HG03045 (cell line): ENCODE data around the gene FGL2.
"Not testable (repeated sequence)": the region's sequence is repeated elsewhere in the genome, so short reads cannot be mapped to it uniquely, and the experiment has no call there.

Experiments used
- ATAC-seq: cut with Tn5 transposase; IDR thresholded peaks from one replicate; pipeline ENCODE4 v1.9.1; 2021; ENCODE audit warnings: mild to moderate bottlenecking, moderate library complexity; ENCODE audit not compliant: unreplicated experiment

The FGL2 gene, protein sequence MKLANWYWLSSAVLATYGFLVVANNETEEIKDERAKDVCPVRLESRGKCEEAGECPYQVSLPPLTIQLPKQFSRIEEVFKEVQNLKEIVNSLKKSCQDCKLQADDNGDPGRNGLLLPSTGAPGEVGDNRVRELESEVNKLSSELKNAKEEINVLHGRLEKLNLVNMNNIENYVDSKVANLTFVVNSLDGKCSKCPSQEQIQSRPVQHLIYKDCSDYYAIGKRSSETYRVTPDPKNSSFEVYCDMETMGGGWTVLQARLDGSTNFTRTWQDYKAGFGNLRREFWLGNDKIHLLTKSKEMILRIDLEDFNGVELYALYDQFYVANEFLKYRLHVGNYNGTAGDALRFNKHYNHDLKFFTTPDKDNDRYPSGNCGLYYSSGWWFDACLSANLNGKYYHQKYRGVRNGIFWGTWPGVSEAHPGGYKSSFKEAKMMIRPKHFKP

DNA sequence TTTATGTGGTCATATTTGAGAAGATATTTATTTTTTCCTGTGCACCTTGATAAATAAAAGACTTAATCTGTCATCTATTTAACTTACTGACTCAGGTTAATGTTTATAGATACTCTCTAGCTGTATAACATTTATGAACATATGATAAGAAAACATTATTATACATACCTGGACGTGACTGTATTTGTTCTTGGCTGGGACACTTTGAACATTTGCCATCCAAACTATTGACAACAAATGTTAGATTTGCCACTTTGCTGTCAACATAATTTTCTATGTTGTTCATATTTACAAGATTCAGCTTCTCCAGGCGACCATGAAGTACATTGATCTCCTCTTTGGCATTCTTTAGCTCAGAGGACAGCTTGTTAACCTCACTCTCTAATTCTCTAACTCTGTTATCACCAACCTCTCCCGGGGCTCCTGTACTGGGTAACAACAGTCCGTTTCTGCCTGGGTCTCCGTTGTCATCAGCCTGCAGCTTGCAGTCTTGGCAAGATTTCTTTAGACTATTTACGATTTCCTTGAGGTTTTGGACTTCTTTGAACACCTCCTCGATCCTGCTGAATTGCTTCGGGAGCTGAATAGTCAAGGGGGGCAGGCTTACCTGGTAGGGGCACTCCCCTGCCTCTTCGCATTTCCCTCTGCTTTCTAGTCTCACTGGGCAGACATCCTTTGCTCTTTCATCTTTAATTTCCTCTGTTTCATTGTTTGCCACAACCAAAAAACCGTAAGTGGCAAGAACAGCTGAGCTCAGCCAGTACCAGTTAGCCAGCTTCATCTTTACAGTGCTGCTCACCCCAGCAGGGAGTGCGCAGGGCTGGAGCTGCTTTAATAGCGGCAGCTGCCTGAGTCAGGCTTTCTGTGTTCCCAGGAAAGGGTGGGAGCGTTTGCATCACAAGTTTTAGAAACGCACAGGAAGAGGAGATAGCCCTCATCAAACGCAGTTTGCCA is at the start of gene FGL2:
FGL2 (minus strand) TSS at position 807 of the 954 bp plus-strand sequence; CDS start at position 781, 26 bp downstream.
- peak; percentile 33 for ATAC-seq

DNA sequence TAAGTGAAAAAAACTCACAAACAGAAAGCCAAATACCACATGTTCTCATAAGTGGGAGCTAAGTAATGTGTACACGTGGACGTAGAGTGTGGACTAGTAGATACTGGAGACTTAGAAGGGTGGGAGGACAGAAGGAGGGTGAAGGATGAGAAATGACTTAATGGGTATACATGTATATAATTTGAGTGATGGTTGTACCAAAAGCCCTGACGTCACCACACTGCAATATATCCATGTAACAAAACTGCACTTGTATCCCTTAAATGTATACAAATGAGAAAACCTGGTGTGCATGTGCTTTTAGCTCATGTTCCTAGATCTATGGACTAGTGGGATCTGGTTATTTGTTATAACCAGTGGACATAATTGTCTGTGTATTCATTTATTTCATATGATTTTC is 48.5 kb upstream of the FGL2 start:
- no peak for ATAC-seq

DNA sequence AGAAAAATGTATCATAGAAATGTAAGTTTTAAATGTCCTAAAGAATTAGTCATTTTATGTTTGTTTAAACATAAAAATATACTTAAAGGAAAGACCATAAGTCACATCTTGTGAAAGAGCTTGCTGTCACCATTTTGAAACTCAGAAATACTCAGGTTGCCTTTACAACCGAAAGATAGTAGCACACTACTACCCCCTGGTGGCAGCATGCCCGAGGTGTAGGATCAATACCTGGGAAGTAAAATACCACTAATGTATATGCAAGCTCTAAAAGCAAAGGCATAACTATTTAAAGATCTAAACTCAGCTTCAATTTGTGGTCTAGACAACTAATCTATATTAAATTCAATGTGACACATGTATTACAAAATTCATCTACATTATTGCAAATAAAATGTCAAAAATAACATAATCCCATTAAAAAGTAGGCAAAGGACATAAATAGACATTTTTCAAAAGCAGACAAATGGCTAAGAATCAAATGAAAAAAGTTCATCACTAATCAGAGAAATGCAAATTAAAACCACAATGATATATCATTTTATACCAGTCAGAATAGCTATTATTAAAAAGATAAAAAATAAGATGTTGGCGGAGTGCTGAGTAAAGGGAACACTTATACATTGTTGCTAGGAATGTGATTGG is 47.7 kb upstream of the FGL2 start:
- ATAC-seq = peak; percentile 79

DNA sequence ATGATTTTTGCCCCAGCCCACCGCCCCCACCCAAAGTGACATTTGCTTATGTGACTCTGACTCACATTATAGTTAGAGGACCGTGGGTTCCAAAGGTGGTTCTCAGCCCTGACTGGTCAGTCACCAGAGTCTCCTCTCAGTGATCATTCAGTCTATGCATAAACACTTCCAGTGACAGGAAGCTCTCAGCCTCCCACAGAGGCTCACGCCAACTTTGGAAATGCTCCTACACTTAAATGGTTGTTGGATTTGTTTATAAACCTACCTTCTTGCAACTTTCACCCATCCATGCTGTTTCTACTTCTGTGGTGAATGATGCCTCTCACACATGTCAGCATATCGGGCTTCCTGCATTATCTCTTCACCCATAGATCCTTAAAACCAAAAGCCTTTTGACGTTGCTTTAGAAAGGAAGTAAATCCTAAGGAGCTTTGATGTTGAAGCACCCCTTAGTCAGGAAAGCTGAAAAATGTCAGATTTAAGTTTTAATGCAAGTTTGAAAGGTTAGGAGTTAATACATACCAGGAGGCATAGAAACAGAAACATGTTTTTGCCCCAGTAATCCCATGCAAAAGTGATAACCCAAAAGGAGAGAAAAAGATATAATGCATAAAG is 46.5 kb upstream of the FGL2 start:
- ATAC-seq = no peak

DNA sequence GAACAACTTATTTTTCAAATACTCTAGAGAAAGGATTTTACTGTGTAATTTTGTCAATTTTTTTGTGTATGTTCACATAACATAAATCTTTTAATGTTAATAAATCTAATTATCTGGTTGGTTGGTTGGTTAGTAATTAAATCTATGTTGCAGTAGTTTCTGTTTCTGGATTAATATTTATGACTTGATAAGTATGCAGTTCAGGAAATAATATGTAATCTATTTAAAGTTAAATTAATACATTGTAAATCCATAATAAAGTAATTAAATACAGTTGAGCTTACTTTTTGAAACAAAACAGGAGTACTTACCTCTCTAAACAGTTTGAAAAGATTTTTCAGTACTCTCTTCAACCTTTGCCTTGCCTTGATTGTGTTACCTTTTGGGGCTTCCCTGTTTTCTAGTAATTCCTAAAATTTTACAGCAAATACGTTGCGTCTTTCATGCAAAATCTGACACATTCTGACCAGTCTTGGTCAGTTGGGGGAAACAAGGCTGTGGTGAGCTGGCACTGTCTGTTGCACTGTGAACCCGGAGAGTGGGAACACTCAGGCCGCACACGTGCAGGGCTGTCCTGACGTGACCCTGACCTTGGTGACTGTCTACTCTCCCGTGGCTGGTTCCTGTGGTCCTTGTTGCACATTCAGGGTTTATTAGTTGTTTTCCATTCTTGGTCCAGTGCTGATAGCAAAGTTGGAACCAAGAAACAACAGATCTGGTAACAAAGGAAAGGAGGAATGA is 45.6 kb upstream of the FGL2 start:
- no peak for ATAC-seq

DNA sequence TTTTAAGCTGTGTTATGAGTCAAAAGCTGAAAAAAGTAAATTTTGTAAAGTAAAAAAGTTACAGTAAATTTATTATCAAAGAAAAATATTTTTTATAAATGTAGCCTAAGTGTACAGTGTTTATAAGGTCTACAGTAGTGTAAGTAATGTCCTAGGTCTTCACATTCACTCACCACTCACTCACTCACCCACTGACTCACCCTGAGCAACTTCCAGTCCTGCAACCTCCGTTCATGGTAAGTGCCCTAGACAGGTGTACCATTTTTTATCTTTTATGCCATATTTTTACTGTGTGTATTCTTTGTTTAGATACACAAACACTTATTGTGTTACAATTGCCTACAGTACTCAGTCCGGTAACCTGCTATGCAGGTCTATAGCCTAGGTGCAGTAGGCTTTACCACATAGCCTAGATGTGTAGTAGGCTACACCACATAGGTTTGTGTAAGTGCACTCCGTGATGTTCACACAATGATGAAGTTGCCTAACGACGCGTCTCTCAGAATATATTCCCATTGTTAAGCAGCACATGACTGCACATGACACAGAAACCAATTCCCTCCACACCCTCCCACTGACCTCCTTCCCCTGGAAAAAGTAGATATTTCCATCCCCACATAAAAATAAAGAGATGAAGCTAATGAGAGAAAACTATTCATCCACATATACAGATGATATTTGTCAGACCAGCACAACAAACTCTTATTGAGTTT is 44.8 kb upstream of the FGL2 start:
- ATAC-seq = no peak

DNA sequence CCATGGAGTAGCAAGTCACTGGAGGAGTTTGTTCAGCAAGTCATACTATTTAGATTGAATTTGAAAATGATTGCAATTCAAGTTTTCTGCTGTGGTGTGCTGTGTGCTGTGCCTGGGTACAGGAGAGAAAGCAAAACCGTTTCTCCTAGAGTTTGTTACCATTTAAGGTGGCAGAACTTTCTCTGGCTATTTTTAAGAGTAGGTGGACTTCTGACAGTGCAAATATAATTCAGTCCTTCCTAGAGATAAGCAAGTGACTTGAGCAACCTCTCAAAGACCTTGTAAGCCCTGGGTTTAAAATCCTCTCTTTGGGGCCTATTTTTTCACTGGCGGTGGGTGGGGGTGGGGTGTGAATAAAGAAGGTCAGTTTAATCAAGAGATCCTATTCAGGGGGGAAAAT is 42.9 kb upstream of the FGL2 start:
- no peak for ATAC-seq

DNA sequence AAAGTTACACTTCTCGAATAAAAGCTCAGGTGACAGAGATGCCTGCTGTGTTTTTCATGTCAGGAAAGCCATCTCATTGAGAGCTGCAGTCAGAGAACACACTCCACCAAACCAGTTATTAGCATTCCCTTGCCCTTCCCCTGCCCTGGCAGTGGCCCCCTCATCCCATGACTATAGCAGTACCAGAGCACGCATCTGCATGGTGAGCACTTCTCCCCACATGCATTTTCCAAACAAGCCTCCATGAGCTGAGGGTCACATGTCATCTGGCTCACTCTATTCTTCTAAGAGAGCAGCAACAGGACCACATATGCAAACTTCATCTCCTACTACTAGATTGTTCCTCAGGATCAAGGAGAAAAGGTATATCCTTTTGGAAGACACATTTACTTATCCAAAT is 42.4 kb upstream of the FGL2 start:
- no peak for ATAC-seq

DNA sequence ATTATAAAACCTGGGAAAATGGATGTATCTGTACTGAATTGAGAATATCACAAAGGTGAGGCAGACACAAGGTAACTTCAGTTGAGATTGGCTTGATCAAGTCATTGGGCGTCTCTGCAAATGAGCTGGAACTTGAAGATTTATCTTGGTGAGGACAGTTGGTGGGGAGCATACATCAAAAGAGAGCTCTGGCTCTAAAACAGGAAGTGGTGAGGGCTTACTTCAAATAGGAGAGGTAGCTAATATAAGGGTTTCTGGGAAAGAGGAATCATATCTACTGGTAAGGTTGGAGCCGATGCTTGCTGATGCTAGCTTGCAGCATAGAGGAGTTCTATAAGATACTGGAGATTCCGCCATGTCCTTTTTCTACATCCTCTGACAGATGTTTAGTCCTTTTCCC is 39.9 kb upstream of the FGL2 start:
- no peak for ATAC-seq

DNA sequence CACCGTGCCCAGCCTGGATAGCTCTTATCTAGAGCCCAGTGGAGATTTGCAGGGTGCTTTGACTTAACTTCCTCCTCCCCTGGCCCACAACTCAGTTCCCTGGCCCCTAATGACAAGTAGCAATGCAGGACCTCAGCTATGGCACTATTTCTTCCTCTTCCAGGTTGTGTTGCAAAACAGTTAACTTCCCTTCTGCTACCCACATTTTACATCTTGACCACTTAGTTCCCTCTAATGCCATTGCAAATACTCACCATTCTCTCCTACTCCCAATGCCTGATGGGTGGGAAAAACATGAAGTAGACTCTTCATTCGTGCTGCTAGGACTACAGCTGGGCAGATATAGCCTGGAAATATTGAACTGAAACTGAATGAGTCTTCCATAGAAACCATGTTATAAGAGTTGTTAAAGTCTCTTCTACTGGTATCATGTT is 39.1 kb upstream of the FGL2 start:
- ATAC-seq = no peak

DNA sequence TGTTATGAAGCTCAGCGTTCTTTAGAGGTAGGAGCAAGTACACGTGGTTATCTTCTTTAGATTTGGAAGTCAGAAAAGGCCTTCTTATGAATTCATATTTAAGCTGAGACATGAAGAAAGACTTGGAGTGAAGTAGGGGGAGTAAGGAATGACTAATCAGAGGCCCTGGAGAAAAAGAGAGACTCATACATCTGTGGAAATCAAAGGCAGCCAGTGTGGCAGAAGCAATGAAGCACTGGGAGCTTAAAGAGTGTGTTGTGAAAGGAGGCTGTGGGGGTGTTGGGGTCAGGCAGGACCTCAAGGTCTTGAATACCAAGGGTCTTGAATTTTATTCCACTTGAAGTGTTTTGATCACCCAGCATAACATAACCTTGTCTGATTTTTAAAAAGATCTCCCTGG is 35.7 kb upstream of the FGL2 start:
- no peak for ATAC-seq

DNA sequence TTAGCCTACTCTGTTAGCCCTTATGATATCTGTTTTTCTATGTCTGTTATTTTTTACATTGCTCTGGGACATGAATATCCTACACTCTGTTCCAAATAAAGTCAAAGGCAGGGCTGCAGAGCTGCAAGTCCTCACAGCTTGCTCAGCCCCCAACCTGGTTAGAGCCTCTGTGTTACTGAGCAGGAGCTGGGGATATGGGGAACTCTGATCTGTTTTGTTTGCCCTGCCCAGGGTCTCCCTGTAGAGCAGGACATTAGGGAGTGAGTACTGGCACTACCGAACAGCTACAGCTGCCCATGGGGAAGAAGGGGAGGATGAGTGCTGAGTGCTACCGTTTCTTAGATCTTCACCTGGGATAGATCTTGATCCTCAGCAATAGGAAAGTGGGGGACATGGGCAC is 32.8 kb upstream of the FGL2 start:
- no peak for ATAC-seq

DNA sequence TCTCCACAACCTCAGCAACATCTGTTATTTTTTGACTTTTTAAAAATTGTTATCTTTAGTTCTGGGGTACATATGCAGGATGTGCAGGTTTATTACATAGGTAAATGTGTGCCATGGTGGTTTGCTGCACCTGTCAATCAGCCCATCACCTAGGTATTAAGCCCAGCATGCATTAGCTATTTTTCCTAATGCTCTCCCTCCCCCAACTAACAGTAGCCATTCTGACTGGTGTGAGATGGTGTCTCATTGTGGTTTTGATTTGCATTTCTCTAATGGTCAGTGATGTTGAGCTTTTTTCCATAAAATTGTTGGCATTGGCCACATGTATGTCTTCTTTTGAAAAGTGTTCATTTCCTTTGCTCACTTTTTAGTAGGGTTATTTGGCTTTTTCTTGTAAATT is 29.2 kb upstream of the FGL2 start:
- ATAC-seq = not testable (repeated sequence)

DNA sequence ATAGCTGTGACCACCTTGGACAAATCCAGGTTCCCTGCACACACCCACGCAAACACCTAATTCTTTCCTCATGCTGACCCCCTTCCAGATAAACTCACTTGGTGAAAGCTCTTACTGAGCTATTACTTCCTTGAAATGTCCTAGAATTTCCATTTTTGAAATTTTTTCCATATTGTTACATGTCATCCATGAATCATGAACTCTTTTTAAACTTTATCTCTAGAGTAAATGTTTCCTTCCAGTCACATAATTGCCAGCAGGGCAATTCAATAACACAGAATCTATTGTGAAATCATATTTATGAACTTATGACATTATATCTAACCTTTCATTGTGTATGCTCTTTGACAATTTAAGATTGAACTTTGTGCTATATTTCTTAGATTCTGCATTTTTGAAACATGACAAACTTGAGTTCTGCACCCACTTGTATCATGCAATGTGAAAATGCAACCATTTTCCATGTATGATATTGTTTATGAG is 26.8 kb upstream of the FGL2 start:
- no peak for ATAC-seq

DNA sequence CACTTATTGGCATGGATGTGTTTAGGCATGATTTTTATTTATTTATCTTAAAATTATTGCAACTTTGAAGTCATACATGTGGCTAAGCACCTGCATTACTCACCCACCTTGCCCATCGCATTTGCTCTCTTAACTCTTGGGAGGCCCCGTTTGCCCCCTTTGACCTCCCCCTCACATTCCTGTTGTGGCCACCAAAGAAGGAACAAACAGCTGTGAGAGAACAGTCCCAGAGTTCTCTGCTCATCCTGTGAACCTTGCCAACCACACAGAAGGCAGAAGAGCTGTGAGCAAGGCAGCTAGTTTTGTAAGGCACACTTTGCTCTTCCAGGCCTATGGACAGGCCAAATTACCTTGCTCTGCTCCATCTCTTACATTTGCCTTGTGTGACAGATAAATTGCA is 23.6 kb upstream of the FGL2 start:
- no peak for ATAC-seq

DNA sequence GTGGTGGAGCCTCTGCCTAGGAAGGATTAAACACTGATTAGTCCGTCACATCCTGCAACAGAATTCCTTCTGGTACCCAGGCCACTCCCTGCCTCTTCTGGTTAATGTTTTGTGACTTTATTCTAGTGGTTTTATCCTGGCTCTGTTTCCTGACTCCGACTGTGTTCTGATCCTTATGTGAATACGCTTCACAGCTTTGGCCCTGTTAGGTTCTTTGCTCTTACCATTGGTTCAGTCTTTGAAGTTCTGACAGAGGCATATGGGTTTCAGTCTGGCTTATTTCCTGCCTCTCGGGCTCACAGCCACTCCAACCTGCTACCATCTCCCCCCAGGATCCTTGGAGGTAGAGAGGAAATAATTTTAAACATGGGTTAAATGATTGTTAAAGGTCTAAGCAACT is 23.2 kb upstream of the FGL2 start:
- no peak for ATAC-seq

DNA sequence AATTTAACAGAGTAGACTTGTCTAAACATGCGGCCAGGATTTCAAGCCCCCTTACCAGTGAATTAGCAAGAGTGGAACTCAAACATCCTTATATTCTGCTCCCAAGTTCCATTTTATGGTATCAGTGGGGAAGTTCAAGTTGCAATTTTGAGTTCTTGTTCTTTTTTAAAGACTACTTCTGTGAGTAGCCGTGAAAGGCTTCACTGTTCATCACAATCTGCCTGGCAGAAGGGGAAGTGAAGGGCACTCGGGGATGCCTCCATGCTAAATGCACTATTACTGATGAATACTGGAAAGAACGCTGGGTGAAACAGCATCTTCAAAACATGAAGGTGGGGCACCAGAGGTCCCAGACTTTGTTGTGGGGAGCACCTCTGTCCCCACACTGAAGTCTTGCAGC is 22.4 kb upstream of the FGL2 start:
- no peak for ATAC-seq

DNA sequence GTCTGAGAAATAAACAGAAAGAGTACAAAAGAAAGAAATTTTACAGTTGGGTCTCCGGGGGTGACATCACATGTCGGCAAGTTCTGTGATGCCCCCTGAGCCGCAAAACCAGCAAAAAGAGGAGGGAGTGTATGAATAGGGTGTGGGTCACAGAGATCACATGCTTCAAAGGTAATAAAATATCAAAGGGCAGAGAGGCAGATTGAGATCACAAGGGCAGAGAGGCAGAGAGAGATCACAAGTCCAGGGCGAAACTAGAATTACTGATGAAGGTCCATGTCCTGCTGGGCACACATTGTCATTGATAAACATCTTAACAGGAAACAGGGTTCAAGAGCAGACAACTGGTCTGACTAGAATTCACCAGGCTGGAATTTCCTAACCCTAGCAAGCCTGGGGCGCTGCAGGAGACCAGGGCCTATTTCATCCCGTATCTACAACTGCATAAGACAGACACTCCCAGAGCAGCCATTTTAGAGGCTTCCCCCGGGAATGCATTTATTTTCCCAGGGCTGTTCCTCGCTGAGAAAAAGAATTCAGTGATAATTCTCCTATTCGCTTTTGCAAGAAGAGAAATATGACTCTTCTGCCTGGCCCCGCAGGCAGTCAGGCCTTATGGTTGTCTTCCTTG is 20.2 kb upstream of the FGL2 start:
- not testable (repeated sequence) for ATAC-seq
